ENCODE results near the gene MRPL32.

MRPL32 gene

DNA sequence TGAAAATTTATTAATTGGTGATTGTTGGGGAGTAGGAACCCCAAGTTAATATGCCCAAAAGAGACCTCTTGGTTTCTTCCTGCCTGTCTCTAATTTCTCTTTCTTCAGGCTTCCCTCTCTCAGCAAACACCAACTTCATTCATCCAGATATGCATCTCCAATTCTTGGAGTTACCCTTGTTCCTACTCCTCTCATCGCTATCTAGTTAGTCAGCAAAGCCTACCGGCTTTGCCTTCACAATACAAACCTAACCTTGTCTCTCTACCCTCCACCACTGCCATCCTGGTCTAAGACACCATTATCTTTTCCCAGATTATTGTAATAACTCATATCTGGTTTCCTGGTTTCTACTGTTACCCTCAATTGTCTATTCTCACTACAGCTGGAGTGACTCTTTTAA is 47.9 kb downstream of the MRPL32 start:
- Histone ChIP-seq H3K27me3 (ENCODE audit: control insufficient read depth, insufficient read depth, low read length) (no peaks in the 10 kb centered on the region), H3K4me1 (ENCODE audit: control insufficient read depth, insufficient read depth, low read length) (no peaks in the 10 kb centered on the region), H3K9ac (ENCODE audit: low read length) (no peak overlapping the region), H3K36me3 (ENCODE audit: control insufficient read depth, insufficient read depth, low read length) (no peaks in the 10 kb centered on the region), H3K4me3 (ENCODE audit: low read length) (no peak overlapping the region), H3K9me3 (ENCODE audit: control insufficient read depth, low read length) (no peaks in the 10 kb centered on the region)

DNA sequence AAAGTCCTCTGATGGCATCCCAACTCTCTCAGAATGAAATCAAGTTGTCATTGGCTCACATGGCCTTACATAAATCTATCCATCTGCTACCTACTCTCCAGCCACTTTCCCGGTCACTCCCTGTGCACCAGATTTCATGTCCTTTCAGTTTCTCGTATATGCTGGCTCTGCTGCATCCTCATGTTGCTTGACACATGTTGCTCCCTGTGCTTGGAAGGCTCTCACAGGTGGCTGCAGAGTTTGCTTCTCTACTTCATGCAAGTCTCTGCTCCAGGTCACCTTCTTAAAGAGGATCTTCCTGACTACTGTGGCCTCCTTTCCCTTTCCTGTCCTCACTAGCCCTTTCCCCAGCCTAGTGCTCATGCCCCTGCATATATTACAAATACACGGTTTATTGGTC is 48.3 kb downstream of the MRPL32 start:
- Histone ChIP-seq H3K36me3 (ENCODE audit: control insufficient read depth, insufficient read depth, low read length) (no peaks in the 10 kb centered on the region), H3K27me3 (ENCODE audit: control insufficient read depth, insufficient read depth, low read length) (no peaks in the 10 kb centered on the region), H3K4me3 (ENCODE audit: low read length) (no peak overlapping the region), H3K9me3 (ENCODE audit: control insufficient read depth, low read length) (no peaks in the 10 kb centered on the region), H3K4me1 (ENCODE audit: control insufficient read depth, insufficient read depth, low read length) (no peaks in the 10 kb centered on the region), H3K9ac (ENCODE audit: low read length) (no peak overlapping the region)

DNA sequence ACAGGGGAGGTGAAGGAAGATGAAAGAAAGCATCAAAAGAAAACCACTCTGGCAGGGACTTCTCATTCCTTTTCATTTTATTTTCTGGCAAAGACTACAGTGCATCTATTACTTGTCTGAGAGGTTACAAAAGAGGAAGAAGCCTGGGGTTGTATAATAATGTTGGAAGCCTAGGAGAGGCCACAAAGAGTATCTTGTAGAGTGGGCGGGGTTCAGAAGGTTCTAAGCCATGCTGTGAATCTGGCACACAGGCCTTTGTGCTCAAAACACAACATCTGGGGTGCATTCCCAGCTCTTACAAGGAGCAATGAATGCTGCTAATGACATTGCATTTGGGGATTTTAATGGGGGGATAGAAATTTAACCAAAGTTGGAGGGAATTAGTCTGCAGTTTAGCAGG is 49.4 kb downstream of the MRPL32 start:
- Histone ChIP-seq H3K36me3 (ENCODE audit: control insufficient read depth, insufficient read depth, low read length) (no peaks in the 10 kb centered on the region), H3K9me3 (ENCODE audit: control insufficient read depth, low read length) (no peaks in the 10 kb centered on the region), H3K4me3 (ENCODE audit: low read length) (no peak overlapping the region), H3K4me1 (ENCODE audit: control insufficient read depth, insufficient read depth, low read length) (no peaks in the 10 kb centered on the region), H3K9ac (ENCODE audit: low read length) (no peak overlapping the region), H3K27me3 (ENCODE audit: control insufficient read depth, insufficient read depth, low read length) (no peaks in the 10 kb centered on the region)

DNA sequence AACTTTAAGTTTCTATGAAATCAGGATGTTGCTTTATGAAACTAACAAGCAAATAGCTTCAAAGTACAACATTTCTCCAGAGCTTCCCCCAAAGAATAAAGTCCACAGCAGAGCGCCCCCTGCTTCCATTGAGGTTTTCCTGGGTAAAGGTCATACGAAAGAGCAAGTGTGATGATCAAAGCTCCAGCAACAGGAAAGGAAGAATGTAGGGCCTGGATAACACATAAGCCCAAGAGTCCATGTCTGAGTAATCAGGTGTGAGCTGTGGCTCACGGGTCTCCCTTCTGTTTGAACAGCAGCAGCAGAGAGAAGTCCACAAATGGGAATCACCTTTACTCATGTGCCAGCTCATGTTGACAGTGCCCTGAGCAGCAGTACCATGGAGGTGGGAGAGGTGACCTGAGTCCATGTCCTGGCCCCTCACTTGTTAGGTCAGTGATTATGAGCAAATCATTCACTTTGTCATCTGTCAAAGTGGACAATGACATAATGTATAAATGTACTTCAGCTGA is 50.5 kb downstream of the MRPL32 start:
- Histone ChIP-seq H3K9me3 (ENCODE audit: control insufficient read depth, low read length) (no peaks in the 10 kb centered on the region), H3K4me3 (ENCODE audit: low read length) (no peak overlapping the region), H3K9ac (ENCODE audit: low read length) (no peak overlapping the region), H3K4me1 (ENCODE audit: control insufficient read depth, insufficient read depth, low read length) (no peaks in the 10 kb centered on the region), H3K27me3 (ENCODE audit: control insufficient read depth, insufficient read depth, low read length) (no peaks in the 10 kb centered on the region), H3K36me3 (ENCODE audit: control insufficient read depth, insufficient read depth, low read length) (no peaks in the 10 kb centered on the region)

DNA sequence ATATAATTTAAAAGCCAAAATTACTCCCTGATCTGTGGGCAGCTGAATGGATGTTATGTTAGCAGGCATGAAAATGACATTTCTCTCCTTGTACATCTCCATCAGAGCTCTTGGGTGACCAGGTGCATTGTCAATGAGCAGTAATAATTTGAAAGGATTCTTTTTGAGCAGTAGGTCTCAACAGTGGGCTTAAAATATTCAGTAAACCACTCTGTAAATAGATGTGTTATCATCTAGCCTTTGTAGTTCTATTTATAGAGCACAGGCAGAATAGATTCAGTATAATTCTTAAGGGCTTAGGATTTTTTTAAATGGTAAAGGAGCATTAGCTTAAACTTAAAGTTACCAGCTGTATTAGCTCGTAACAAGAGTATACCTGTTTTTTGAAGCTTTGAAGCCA is 52.0 kb downstream of the MRPL32 start:
- Histone ChIP-seq H3K36me3 (ENCODE audit: control insufficient read depth, insufficient read depth, low read length) (no peaks in the 10 kb centered on the region), H3K4me3 (ENCODE audit: low read length) (no peak overlapping the region), H3K9ac (ENCODE audit: low read length) (no peak overlapping the region), H3K27me3 (ENCODE audit: control insufficient read depth, insufficient read depth, low read length) (no peaks in the 10 kb centered on the region), H3K9me3 (ENCODE audit: control insufficient read depth, low read length) (no peaks in the 10 kb centered on the region), H3K4me1 (ENCODE audit: control insufficient read depth, insufficient read depth, low read length) (no peaks in the 10 kb centered on the region)

DNA sequence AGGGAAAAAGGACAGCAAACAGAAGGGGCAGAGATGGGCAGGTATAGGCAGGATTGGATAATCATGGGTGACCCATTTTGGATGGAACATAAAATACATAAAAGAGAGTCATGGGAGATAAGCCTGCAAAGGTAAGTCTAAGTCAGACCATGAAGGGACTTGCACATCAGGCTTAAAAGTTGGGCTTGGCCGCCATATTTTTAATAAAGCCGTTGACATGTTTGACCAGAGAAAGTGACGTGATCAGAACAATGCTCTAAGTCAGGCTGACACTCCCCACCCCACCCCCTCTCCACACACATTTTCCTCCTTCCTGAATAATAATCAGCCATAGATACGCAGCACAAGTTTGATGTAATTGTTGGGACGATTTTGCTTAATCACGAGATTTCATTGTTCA is 54.0 kb downstream of the MRPL32 start:
- H3K36me3 ChIP-seq (ENCODE audit: control insufficient read depth, insufficient read depth, low read length): no peaks in the 10 kb centered on the region
- H3K27me3 ChIP-seq (ENCODE audit: control insufficient read depth, insufficient read depth, low read length): no peaks in the 10 kb centered on the region
- H3K4me1 ChIP-seq (ENCODE audit: control insufficient read depth, insufficient read depth, low read length): no peaks in the 10 kb centered on the region
- no peak overlapping the region for H3K9ac ChIP-seq (ENCODE audit: low read length)
- no peaks in the 10 kb centered on the region for H3K9me3 ChIP-seq (ENCODE audit: control insufficient read depth, low read length)
- no peak overlapping the region for H3K4me3 ChIP-seq (ENCODE audit: low read length)

DNA sequence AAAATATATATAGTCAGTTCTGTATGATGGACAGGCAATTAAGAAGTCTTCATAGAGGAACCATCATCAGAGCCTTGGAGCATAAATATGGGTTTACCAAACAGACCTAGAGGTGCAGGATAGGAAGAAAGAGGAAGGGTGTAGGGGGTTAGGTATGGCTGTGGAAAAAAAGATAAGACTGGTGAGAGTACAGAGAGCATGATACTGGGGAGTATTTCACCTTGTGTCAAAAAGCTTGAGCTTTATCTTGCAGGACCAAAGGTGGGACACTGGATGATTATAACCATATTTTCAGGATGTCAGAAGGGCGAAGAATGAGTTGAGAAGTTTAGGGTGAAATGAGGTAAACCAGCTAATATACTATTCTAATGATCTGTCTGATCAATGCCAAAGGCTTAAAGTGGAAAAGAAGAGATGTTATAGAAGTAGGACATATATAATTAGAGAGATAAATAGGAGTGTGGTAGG is 54.6 kb downstream of the MRPL32 start:
- H3K4me3 ChIP-seq (ENCODE audit: low read length): no peak overlapping the region
- H3K4me1 ChIP-seq (ENCODE audit: control insufficient read depth, insufficient read depth, low read length): no peaks in the 10 kb centered on the region
- H3K9me3 ChIP-seq (ENCODE audit: control insufficient read depth, low read length): no peaks in the 10 kb centered on the region
- no peaks in the 10 kb centered on the region for H3K27me3 ChIP-seq (ENCODE audit: control insufficient read depth, insufficient read depth, low read length)
- H3K9ac ChIP-seq (ENCODE audit: low read length): no peak overlapping the region
- H3K36me3 ChIP-seq (ENCODE audit: control insufficient read depth, insufficient read depth, low read length): no peaks in the 10 kb centered on the region

All from mucosa of stomach (tissue), 1 donor.